Endothelial cell of umbilical vein (primary cell): Measurements from ENCODE around the gene GBP7.
"Not testable (repeated sequence)": the region's sequence is repeated elsewhere in the genome, so short reads cannot be mapped to it uniquely, and the experiment has no call there.

ENCODE experiments used
- MAX ChIP-seq: IDR thresholded peaks from 2 replicates; pipeline ENCODE4 v1.6.1; 2011; ENCODE audit not compliant: insufficient read depth, insufficient read length
- POLR2A ChIP-seq: IDR thresholded peaks from 2 replicates; pipeline ENCODE4 v1.6.1; 2012; ENCODE audit warnings: low read depth, mild to moderate bottlenecking, control low read depth, low read length

- not testable (repeated sequence) for TF ChIP-seq POLR2A, MAX
Observed at GRCh38 chr1:89128003-89128458, 47.8 kb downstream of the GBP7 start.
